ENCODE data around the gene NUP93.

GRCh38 chr16:56807011-56807675 lies 77.2 kb downstream of the NUP93 start:
- TF ChIP-seq EZH2 (IDR thresholded peaks at IDR 0.05): no peak
- TF ChIP-seq POLR2AphosphoS5 (IDR thresholded peaks at IDR 0.05; ENCODE audit: borderline replicate concordance, low read depth, low read length): no peak
- no peak for TF ChIP-seq FOXP2 (optimal IDR thresholded peaks at IDR 0.05; ENCODE audit: control extremely low read depth, extremely low read length, insufficient read depth)
